Measurements from ENCODE around the gene LRRC55. TPM values are rescaled to one million over a fixed set of nuclear protein-coding genes. Genes with fewer than 3 reads are reported as not detected.

LRRC55 gene
- total RNA-seq, 1 donor from 2014 or later: not detected

DNA sequence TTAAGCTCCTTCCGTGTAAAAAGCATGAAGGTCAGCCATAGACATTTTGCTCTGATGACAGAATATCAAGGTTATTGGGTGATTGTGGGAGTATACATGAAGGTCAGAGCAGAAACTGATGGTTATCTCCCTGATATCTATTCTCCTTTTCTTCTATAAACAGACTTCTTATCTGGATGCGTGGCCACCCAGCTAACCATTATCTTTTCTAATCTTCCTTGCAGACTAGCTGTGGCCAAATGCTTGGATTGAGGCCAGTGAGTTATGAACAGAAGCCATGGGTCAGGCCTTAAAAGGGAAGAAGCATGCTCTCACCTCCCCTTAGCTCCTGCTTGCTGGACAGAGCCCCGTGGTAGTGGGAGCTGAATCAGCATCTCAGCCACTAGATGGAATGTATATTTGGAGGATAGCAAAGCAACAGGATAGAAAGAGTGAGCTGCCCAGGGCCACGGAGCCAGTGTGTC is 31.3 kb upstream of the LRRC55 start:
- TF ChIP-seq, protein P1, sequence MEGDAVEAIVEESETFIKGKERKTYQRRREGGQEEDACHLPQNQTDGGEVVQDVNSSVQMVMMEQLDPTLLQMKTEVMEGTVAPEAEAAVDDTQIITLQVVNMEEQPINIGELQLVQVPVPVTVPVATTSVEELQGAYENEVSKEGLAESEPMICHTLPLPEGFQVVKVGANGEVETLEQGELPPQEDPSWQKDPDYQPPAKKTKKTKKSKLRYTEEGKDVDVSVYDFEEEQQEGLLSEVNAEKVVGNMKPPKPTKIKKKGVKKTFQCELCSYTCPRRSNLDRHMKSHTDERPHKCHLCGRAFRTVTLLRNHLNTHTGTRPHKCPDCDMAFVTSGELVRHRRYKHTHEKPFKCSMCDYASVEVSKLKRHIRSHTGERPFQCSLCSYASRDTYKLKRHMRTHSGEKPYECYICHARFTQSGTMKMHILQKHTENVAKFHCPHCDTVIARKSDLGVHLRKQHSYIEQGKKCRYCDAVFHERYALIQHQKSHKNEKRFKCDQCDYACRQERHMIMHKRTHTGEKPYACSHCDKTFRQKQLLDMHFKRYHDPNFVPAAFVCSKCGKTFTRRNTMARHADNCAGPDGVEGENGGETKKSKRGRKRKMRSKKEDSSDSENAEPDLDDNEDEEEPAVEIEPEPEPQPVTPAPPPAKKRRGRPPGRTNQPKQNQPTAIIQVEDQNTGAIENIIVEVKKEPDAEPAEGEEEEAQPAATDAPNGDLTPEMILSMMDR (IDR thresholded peaks at IDR 0.05): no peak
- Histone ChIP-seq H3K4me3 (no peak overlapping the region), H3K27ac (no peak overlapping the region), H3K36me3 (no peaks in the 10 kb centered on the region), H3K4me1 (no peaks in the 10 kb centered on the region), H3K27me3 (no peaks in the 10 kb centered on the region), H3K9me3 (no peaks in the 10 kb centered on the region)
- no peak for DNase-seq (ENCODE audit: low spot score in 2 of 2)
- intact Hi-C loops (cut with DNase I): no loop called here

DNA sequence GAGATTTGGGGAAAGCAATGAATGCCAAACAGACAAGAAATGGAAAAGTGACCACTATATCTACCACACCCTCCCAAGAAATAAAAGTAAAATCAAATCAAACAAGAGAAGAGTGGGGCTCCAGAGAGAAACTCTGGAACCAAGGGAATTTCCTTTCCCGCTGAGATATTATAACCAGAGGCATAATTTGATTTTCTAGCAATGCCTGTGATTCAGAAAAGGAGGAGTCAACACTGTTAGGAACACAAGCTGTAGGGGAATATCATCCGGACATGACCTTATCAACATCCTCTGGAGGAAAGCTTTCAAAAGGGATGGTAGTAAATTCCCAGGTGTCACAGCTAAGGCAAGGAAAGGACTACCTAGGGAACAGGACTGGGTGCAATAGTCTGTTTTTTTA is 29.6 kb upstream of the LRRC55 start:
- no peak for DNase-seq (ENCODE audit: low spot score in 2 of 2)
- intact Hi-C loops (cut with DNase I): no loop called here
- H3K36me3 ChIP-seq: no peaks in the 10 kb centered on the region
- H3K4me3 ChIP-seq: no peak overlapping the region
- no peak overlapping the region for H3K27ac ChIP-seq
- H3K9me3 ChIP-seq: no peaks in the 10 kb centered on the region
- no peaks in the 10 kb centered on the region for H3K4me1 ChIP-seq
- TF ChIP-seq, protein P1 (IDR thresholded peaks at IDR 0.05): no peak
- H3K27me3 ChIP-seq: no peaks in the 10 kb centered on the region

DNA sequence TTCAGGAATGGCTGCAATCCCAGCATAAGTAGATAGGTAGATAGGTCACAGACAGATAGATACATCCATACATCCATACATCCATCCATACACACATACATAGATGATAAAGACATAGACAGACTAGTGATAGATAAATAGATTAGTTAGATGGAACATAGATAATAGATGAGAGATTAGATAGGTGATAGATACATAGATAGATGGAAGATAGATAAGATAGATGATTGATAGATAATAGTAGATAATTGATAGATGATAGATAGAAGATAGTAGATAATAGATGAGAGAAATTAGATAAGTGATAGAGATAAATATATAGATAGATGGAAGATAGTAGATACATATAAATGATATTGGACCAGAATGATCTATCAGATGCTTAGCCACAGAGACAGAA is 28.3 kb upstream of the LRRC55 start:
- Histone ChIP-seq H3K36me3 (no peaks in the 10 kb centered on the region), H3K4me3 (no peak overlapping the region), H3K4me1 (no peaks in the 10 kb centered on the region), H3K27ac (no peak overlapping the region), H3K27me3 (no peaks in the 10 kb centered on the region), H3K9me3 (no peaks in the 10 kb centered on the region)
- no peak for DNase-seq (ENCODE audit: low spot score in 2 of 2)
- TF ChIP-seq, protein P1 (IDR thresholded peaks at IDR 0.05): no peak
- intact Hi-C loops (cut with DNase I): no loop called here

DNA sequence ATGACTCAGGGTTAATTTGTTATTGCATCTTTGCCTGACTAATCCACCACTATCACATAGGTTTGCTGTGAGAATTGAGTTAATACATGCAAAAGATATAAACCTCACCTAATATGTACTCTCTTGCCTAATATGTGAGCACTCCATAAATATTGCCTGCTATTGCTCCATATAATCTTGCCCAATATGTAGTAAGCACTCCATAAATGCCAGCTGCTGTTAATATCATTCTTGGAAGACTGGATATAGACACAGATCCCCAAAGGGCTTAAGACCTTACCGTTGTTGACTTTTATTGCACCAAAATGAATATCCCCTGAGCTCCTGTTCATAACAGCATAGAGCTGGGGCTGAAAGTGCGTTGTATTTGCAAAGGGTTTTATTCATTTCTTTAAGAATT is 27.0 kb upstream of the LRRC55 start:
- Histone ChIP-seq H3K4me3 (no peak overlapping the region), H3K36me3 (no peaks in the 10 kb centered on the region), H3K4me1 (no peaks in the 10 kb centered on the region), H3K27ac (no peak overlapping the region), H3K27me3 (no peaks in the 10 kb centered on the region), H3K9me3 (no peaks in the 10 kb centered on the region)
- TF ChIP-seq, protein P1 (IDR thresholded peaks at IDR 0.05): no peak
- intact Hi-C loops (cut with DNase I): no loop called here
- DNase-seq (ENCODE audit: low spot score in 2 of 2): no peak

DNA sequence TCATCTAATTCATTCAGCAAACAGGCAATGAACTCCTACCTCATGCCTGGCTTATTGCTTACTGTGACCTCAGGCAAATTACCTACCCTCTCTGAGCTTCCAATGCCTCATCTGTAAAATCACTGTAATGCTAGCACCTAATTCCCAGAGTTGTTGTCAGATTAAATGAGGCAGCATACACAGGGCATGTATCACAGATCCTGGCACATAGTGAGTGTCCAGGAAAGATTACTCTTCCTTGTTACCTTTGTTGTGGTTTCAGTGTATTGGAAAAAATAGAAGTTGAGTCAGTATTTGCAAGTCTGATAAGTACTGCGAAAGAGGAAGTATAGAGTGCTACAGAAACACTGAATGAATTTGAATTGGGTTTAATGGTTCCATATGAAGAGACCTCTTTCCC is 26.4 kb upstream of the LRRC55 start:
- Histone ChIP-seq H3K9me3 (no peaks in the 10 kb centered on the region), H3K4me1 (no peaks in the 10 kb centered on the region), H3K36me3 (no peaks in the 10 kb centered on the region), H3K27ac (no peak overlapping the region), H3K4me3 (no peak overlapping the region), H3K27me3 (no peaks in the 10 kb centered on the region)
- intact Hi-C loops (cut with DNase I): no loop called here
- no peak for DNase-seq (ENCODE audit: low spot score in 2 of 2)
- TF ChIP-seq, protein P1 (IDR thresholded peaks at IDR 0.05): no peak
